HG03196 (cell line): ENCODE data around the gene ABHD12.

Source experiments
- ATAC-seq: cut with Tn5 transposase; IDR thresholded peaks from one replicate; pipeline ENCODE4 v1.9.1; 2021; ENCODE audit not compliant: unreplicated experiment

The ABHD12 gene

GRCh38 chr20:25382704-25383370 lies 7.8 kb downstream of the ABHD12 start:
- no peak for ATAC-seq

- no peak for ATAC-seq
These were observed 9.6 kb downstream of the ABHD12 start for GRCh38 chr20:25380945-25381614.

DNA sequence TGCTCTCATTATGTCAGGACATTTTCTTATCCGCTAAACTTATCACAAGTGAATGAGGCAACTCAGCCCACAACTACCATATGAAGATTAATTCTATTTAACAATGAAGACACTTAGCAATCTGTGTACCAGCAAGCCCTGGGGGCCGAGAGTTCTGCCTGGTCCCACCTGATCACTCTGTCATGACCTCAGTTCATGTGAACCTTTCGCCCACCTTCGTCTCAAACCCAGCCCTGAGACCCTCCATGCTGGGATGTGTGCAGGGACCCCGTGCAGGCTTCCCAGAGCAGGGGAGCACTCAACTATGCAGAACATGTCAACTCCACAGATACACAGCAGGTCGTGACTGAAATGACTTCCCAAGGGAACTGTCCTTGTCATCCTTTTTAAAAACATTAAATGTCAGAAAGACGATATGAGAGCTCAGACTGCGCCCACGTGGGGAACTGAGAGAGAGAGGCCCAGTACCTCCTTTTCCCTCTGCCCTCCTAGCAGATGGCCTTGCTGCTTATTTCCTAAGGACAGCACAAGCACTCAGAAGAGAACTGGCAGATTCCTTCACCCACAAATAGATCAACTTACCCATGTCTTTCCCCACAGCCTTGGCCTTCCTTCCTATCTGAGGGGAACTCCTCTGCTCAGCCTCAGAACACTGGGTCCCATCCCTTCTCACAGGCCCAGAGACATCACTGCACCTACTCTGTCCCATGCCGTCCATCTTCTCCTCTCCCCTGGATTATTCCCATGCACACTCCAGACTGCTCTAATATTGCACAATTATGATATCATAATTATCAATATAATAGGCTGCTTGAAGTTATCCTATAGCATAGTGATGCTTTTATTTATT lies 11.5 kb downstream of the ABHD12 start:
- ATAC-seq: no peak

GRCh38 chr20:25378189-25378883 lies 12.3 kb downstream of the ABHD12 start:
- ATAC-seq: no peak

DNA sequence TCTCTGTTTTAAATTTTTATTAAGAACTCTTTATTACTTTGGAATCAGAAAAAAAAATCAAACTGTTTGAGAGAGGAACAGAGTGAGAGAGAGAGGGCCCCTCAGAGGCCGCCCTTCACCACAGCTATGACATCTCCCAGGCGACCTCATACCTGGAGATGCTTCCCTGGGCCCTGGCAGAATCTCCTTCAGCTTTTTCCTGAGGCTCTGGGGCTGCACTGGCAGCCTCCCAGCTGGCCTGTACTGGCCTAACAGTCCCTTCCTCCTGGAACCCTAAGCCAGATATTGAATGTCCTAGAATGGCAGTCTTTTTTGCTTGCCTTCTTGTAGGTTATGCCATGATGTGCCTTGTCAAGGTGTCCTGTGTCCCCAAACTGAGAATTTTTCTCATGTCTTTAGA lies 13.7 kb downstream of the ABHD12 start:
- no peak for ATAC-seq

GRCh38 chr20:25376236-25376635 lies 14.4 kb downstream of the ABHD12 start:
- ATAC-seq: no peak

DNA sequence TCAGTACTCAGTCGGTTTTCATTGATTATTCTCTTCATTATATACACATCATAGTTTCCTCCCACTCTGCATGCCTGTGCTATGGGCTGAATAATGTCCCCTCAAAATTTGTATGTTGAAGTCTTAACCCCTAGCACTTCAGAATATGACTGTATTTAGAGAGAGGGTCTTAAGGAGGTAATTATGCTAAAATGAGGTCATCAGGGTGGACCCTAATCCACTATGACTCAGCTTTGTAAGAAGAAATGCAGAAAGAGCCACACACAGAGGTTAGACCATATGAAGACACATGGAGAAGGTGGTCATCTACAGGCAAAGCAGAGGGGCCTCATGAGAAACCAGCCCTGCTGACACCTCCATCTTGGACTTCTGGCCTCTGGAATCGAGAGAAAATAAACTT lies 15.8 kb downstream of the ABHD12 start:
- ATAC-seq: no peak

- no peak for ATAC-seq
These were observed 17.9 kb downstream of the ABHD12 start for GRCh38 chr20:25372584-25373336.

GRCh38 chr20:25369971-25370370 lies 20.7 kb downstream of the ABHD12 start:
- ATAC-seq: no peak

GRCh38 chr20:25369529-25369928 lies 21.1 kb downstream of the ABHD12 start:
- ATAC-seq: no peak

DNA sequence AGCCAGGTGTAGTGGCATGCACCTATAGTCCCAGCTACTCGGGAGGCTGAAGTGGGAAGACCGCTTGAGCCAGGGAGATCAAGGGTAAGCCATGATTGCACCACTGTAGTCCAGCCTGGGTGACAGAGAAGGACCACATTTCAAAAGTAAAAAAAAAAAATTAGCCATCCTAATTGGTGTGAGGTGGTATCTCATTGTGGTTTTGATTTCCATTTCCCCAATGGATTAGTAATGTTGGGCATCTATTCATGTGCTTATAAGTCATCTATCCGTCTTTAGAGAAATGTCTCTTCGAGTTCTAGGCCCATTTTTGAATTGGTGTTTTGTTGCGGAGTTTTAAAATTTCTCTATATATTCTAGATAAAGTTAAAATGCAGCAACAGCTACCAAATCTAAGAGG lies 21.7 kb downstream of the ABHD12 start:
- ATAC-seq: no peak

DNA sequence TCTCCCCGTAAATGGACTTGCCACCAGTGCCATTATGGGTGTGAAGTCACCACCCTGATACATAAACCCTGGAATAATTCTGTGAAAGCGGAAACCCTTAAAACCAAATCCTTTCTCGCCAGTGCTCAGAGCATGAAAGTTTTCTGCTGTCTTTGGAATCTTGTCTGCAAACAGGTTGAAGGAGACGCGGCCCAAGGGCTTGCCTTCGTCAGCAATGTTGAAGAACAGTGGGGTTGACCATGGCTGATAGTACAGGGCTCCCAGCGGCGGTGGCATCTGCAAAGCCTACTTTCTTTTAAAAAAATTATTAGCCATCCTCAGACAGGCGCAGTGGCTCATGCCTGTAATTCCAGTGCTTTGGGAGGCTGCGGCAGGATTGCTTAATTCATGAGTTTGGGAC lies 22.1 kb downstream of the ABHD12 start:
- ATAC-seq: no peak

GRCh38 chr20:25364879-25365699 lies 25.5 kb downstream of the ABHD12 start:
- no peak for ATAC-seq

- no peak for ATAC-seq
These were observed 26.4 kb downstream of the ABHD12 start for GRCh38 chr20:25364180-25364788.

- ATAC-seq: no peak
These were observed 29.4 kb downstream of the ABHD12 start for GRCh38 chr20:25361287-25361683.

GRCh38 chr20:25360631-25361286 lies 29.9 kb downstream of the ABHD12 start:
- no peak for ATAC-seq

GRCh38 chr20:25356271-25356933 lies 34.2 kb downstream of the ABHD12 start:
- ATAC-seq: no peak

DNA sequence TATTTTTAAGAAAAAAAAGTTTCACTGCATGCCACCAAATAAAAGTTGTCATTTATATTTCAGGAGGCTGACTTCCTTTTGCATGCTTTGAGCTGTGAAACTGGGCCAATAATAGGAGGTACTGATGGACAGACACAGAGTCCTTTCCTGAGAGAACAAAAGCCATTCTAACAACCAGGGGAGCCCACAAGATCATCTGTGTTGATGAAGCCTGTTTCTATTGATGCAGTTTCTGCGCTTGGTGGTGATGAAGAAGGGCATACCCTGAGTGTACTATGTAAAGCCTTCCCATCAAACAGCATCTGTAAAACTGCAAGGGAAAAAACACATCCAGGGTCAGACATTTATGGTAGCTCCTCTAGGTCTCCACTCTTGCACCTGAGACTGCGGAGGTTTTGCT lies 34.8 kb downstream of the ABHD12 start:
- no peak for ATAC-seq
